Endothelial cell of umbilical vein (primary cell): ENCODE results near the gene RHOB. TPM values are rescaled to one million over a fixed set of nuclear protein-coding genes. Genes with fewer than 3 reads are reported as not detected.

ENCODE experiments used
- BruUV-seq: library from RNA; stranded (reverse); fragments of 400-500 nt; replicated peaks from 2 replicates; lab custom pipeline; 2021; lab: Mats Ljungman, UMichigan
- CTCF ChIA-PET: fragments of 300-600, 350-600 bp; sonication (Branson Sonifier 250); formaldehyde crosslinking; loops from one replicate; lab custom pipeline; 2021; ENCODE audit warnings: antibody characterized with exemption, inconsistent platforms; lab: Charles Lee
- POLR2A ChIA-PET: fragments of 300-600, 350-600 bp; sonication (Branson Sonifier 250); formaldehyde crosslinking; loops from one replicate; lab custom pipeline; 2021; ENCODE audit warnings: antibody characterized with exemption, inconsistent platforms; lab: Charles Lee
- DNase-seq: peaks from one replicate; pipeline ENCODE4 v3.0.0-alpha.2; 2011; ENCODE audit warnings: low read depth, low spot score
- FAIRE-seq: peaks from 2 replicates; lab custom pipeline; 2011; peaks lifted over from hg19 to GRCh38; lab: Jason Lieb, UNC
- H2AFZ ChIP-seq: 2 replicates; pipeline ENCODE4 v1.6.0; 2012; ENCODE audit warnings: low read depth, low read length, control low read depth, inconsistent platforms
- H3K27ac ChIP-seq: 2 replicates; pipeline ENCODE4 v1.5.1; 2011; ENCODE audit warnings: low read depth, mild to moderate bottlenecking, control low read depth, low read length, moderate library complexity; ENCODE audit not compliant: insufficient read depth
- H3K27me3 ChIP-seq, 2 experiments: 2 replicates each; pipeline versions ENCODE4 v1.6.0 to v1.6.1; 2011; ENCODE audit warnings: low read length in 2 of 2, mixed read lengths in 1 of 2; ENCODE audit not compliant: control insufficient read depth in 2 of 2, insufficient read depth in 2 of 2
- H3K36me3 ChIP-seq, 2 experiments: 2 replicates in 1 of 2; 3 replicates in 1 of 2; pipeline ENCODE4 v1.5.1; 2011; ENCODE audit warnings: low read length in 2 of 2, mild to moderate bottlenecking in 1 of 2, moderate library complexity in 1 of 2; ENCODE audit not compliant: control insufficient read depth in 2 of 2, insufficient read depth in 2 of 2; ENCODE audit errors: extremely low read depth in 1 of 2
- H3K4me1 ChIP-seq: 3 replicates; pipeline ENCODE4 v1.5.1; 2011; ENCODE audit warnings: mild to moderate bottlenecking, low read length; ENCODE audit not compliant: control insufficient read depth, insufficient read depth; ENCODE audit errors: extremely low read depth
- H3K4me2 ChIP-seq: 2 replicates; pipeline ENCODE4 v1.6.1; 2011; ENCODE audit warnings: low read length, control low read depth, mixed read lengths; ENCODE audit not compliant: insufficient read depth
- H3K4me3 ChIP-seq, 3 experiments: fragments of 200-600 bp in 1 of 3; sonication (generic), shearing (Covaris generic) in 1 of 3; replicated peaks in 1 of 3; 2 replicates each; pipeline ENCODE4 v1.5.1; 2011 to 2016; ENCODE audit warnings: control low read depth in 3 of 3, low read length in 3 of 3, mild to moderate bottlenecking in 2 of 3, inconsistent platforms in 1 of 3, low read depth in 1 of 3, moderate library complexity in 1 of 3; ENCODE audit not compliant: insufficient read depth in 1 of 3
- H3K79me2 ChIP-seq: 2 replicates; pipeline ENCODE4 v1.6.0; 2012; ENCODE audit warnings: low read length, inconsistent platforms; ENCODE audit not compliant: control insufficient read depth, insufficient read depth
- H3K9ac ChIP-seq: replicated peaks from 2 replicates; pipeline ENCODE3; 2011; ENCODE audit warnings: low read length, control low read depth; ENCODE audit not compliant: insufficient read depth; ENCODE audit errors: extremely low read depth
- H3K9me1 ChIP-seq: replicated peaks from 3 replicates; pipeline ENCODE4 v1.6.0; 2011; ENCODE audit warnings: mild to moderate bottlenecking, low read length; ENCODE audit not compliant: control insufficient read depth, insufficient read depth; ENCODE audit errors: extremely low read depth
- H3K9me3 ChIP-seq: replicated peaks from 2 replicates; pipeline ENCODE4 v1.5.1; 2012; ENCODE audit warnings: low read length, inconsistent platforms; ENCODE audit not compliant: control insufficient read depth, insufficient read depth
- H4K20me1 ChIP-seq: replicated peaks from 2 replicates; pipeline ENCODE3; 2011; ENCODE audit warnings: mild to moderate bottlenecking, low read length; ENCODE audit not compliant: control insufficient read depth, insufficient read depth; ENCODE audit errors: extremely low read depth
- EZH2 ChIP-seq: IDR thresholded peaks from 2 replicates; pipeline ENCODE4 v1.6.1; 2012; ENCODE audit warnings: borderline replicate concordance, low read depth, mild to moderate bottlenecking, moderate library complexity, low read length, inconsistent platforms; ENCODE audit not compliant: severe bottlenecking
- FOS ChIP-seq: IDR thresholded peaks from 2 replicates; pipeline ENCODE4 v1.6.1; 2011; ENCODE audit warnings: mild to moderate bottlenecking, low read length, moderate library complexity, borderline replicate concordance; ENCODE audit not compliant: insufficient read depth
- GATA2 ChIP-seq: IDR thresholded peaks from 2 replicates; pipeline ENCODE4 v1.7.0; 2011; ENCODE audit warnings: low read depth, mild to moderate bottlenecking, moderate library complexity, mixed read lengths, low read length; ENCODE audit not compliant: insufficient read length, insufficient read depth
- JUN ChIP-seq: IDR thresholded peaks from 2 replicates; pipeline ENCODE4 v1.6.1; 2011; ENCODE audit warnings: borderline replicate concordance, low read depth; ENCODE audit not compliant: insufficient read length, insufficient read depth
- MYC ChIP-seq: IDR thresholded peaks from one replicate; pipeline ENCODE4 v1.6.1; 2011; ENCODE audit warnings: mild to moderate bottlenecking, low read depth, low read length
- POLR2A ChIP-seq: IDR thresholded peaks from 2 replicates; pipeline ENCODE4 v1.6.1; 2012; ENCODE audit warnings: low read depth, mild to moderate bottlenecking, control low read depth, low read length
- POLR2AphosphoS5 ChIP-seq: IDR thresholded peaks from 2 replicates; pipeline ENCODE4 v1.6.1; 2012; ENCODE audit warnings: low read depth, mild to moderate bottlenecking, control low read depth, low read length, moderate library complexity; ENCODE audit not compliant: insufficient read depth
- dilution Hi-C: fragments of 300-500 bp; cut with MboI; formaldehyde crosslinking; loops from one replicate; pipeline ENCODE4 v1.15.0; 2019; ENCODE audit warnings: low sequenced_read_pairs; ENCODE audit not compliant: extremely low pct_ligation_motif_present
- intact Hi-C: fragments of 100-400 bp; cut with micrococcal nuclease; formaldehyde crosslinking; loops from one replicate; pipeline ENCODE4 v1.10.0; 2022
- polyA plus RNA-seq, 4 experiments: library from polyadenylated mRNA; depleted of rRNA in 3 of 4; stranded (reverse) in 3 of 4; unstranded in 1 of 4; fragments of >200 nt; gene quantifications; 2 replicates each; pipeline versions ENCODE4 v1.2.1 to v1.2.3, GENCODE V29; 2011 to 2012; ENCODE audit warnings: missing spikeins in 1 of 4
- total RNA-seq: library from RNA; stranded (reverse); gene quantifications from 2 replicates; pipeline ENCODE4 v1.2.3, GENCODE V29; 2021
- TF ChIP-seq, protein P1 (sequence below): IDR thresholded peaks from 2 replicates; pipeline ENCODE4 v1.6.1; 2011; ENCODE audit not compliant: insufficient read depth, insufficient read length
- TF ChIP-seq, protein P2 (sequence below), 2 donors: IDR thresholded peaks; 1 replicate in 1 of 2; 2 replicates in 1 of 2; pipeline ENCODE4 v1.5.1; 2011; ENCODE audit warnings: low read length in 2 of 2, mild to moderate bottlenecking in 2 of 2, moderate library complexity in 2 of 2, control low read depth in 1 of 2, inconsistent platforms in 1 of 2, low read depth in 1 of 2; ENCODE audit not compliant: insufficient read depth in 1 of 2; ENCODE audit errors: extremely low read depth in 1 of 2

Gene RHOB
- total and polyA plus RNA-seq, 2 donors (not counting 3 experiments of a cell fraction or from before 2014, with no cell fraction given), result 830 to 1,101 TPM

DNA sequence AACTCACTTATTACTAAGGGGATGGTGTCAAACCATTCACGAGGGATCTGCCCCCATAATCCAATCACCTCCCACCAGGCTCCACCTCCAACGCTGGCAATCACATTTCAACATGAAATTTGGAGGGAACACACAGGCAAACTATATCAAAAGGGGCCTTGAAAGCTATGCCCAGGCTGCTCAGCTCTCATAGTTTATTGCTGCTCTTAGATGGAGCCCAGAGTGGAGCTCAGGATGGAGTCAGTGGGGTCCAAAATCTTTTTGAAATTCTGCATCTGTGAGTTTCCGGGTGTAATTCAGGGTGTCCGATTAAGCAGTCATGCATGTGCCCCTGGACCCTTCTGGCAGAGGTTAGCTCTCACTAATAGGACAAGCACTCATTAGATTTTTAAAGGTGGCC lies 24.3 kb downstream of the RHOB start:
- TF ChIP-seq MYC (no peak), POLR2A (no peak), EZH2 (no peak), POLR2AphosphoS5 (no peak), JUN (no peak), FOS (no peak), GATA2 (no peak)
- TF ChIP-seq, protein P1, sequence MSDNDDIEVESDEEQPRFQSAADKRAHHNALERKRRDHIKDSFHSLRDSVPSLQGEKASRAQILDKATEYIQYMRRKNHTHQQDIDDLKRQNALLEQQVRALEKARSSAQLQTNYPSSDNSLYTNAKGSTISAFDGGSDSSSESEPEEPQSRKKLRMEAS, result no peak
- TF ChIP-seq, protein P2, sequence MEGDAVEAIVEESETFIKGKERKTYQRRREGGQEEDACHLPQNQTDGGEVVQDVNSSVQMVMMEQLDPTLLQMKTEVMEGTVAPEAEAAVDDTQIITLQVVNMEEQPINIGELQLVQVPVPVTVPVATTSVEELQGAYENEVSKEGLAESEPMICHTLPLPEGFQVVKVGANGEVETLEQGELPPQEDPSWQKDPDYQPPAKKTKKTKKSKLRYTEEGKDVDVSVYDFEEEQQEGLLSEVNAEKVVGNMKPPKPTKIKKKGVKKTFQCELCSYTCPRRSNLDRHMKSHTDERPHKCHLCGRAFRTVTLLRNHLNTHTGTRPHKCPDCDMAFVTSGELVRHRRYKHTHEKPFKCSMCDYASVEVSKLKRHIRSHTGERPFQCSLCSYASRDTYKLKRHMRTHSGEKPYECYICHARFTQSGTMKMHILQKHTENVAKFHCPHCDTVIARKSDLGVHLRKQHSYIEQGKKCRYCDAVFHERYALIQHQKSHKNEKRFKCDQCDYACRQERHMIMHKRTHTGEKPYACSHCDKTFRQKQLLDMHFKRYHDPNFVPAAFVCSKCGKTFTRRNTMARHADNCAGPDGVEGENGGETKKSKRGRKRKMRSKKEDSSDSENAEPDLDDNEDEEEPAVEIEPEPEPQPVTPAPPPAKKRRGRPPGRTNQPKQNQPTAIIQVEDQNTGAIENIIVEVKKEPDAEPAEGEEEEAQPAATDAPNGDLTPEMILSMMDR (IDR thresholded peaks at IDR 0.05; ENCODE audit: extremely low read depth in 1 of 2, insufficient read depth in 1 of 2, low read depth in 1 of 2, low read length in 2 of 2), result no peak
- ChIA-PET CTCF (interaction anchor here (0.9 kb wide), 1 partner anchor 26 kb away, joined by 3 read pairs; no protein-coding TSS in a partner anchor), POLR2A (no interaction called here)
- Histone ChIP-seq H4K20me1 (no peaks in the 10 kb centered on the region), H3K36me3 (no peaks in the 10 kb centered on the region), H3K4me1 (peaks cover 4% of the 10 kb centered on the region), H3K27ac (no peak overlapping the region), H3K9ac (no peak overlapping the region), H3K9me3 (no peaks in the 10 kb centered on the region), H3K4me2 (no peak overlapping the region), H3K4me3 (no peak overlapping the region), H3K27me3 (no peaks in the 10 kb centered on the region), H3K9me1 (no peaks in the 10 kb centered on the region), H3K79me2 (no peaks in the 10 kb centered on the region), H2AFZ (no peak overlapping the region)
- FAIRE-seq (no peak), DNase-seq (no peak)
- dilution Hi-C loops, result no loop called here
- intact Hi-C loops, result loop anchor here (2.0 kb wide), 1 partner anchor 42 kb away; no protein-coding TSS in a partner anchor
- BruUV-seq, result no TSS peak
